Fibroblast of lung (primary cell): Measurements from ENCODE around the gene IL19. TPM values are rescaled to one million over a fixed set of nuclear protein-coding genes. Genes with fewer than 3 reads are reported as not detected.

ENCODE experiments used
- DNase-seq, 2 donors: peaks; one replicate each; pipeline versions ENCODE4 v3.0.0 to v3.0.0-alpha.2; 2010; ENCODE audit warnings: low read depth in 2 of 2
- H2AFZ ChIP-seq: 2 replicates; pipeline ENCODE4 v1.5.1; 2012; ENCODE audit warnings: low read length, control low read depth, inconsistent platforms
- H3K27ac ChIP-seq: 2 replicates; pipeline ENCODE4 v1.5.1; 2011; ENCODE audit warnings: low read length, control low read depth; ENCODE audit not compliant: insufficient read depth
- H3K27me3 ChIP-seq: 2 replicates; pipeline ENCODE4 v1.5.1; 2011; ENCODE audit warnings: mild to moderate bottlenecking, low read length; ENCODE audit not compliant: control insufficient read depth, insufficient read depth
- H3K36me3 ChIP-seq: 2 replicates; pipeline ENCODE4 v1.5.1; 2011; ENCODE audit warnings: low read length; ENCODE audit not compliant: control insufficient read depth, insufficient read depth
- H3K4me1 ChIP-seq: 2 replicates; pipeline ENCODE4 v1.5.1; 2011; ENCODE audit warnings: low read length; ENCODE audit not compliant: control insufficient read depth, insufficient read depth; ENCODE audit errors: extremely low read depth
- H3K4me2 ChIP-seq: 2 replicates; pipeline ENCODE4 v1.5.1; 2011; ENCODE audit warnings: low read length, control low read depth; ENCODE audit not compliant: insufficient read depth; ENCODE audit errors: extremely low read depth
- H3K4me3 ChIP-seq, 4 experiments: fragments of 200-600 bp in 1 of 4; sonication (generic) in 1 of 4; replicated peaks in 1 of 4; 2 replicates each; pipeline ENCODE4 v1.5.1; 2011 to 2016; ENCODE audit warnings: low read length in 4 of 4, low read depth in 3 of 4, mild to moderate bottlenecking in 3 of 4, control low read depth in 2 of 4, inconsistent platforms in 1 of 4, mixed read lengths in 1 of 4; ENCODE audit not compliant: insufficient read depth in 1 of 4; ENCODE audit errors: control extremely low read depth in 1 of 4
- H3K79me2 ChIP-seq: 2 replicates; pipeline ENCODE4 v1.5.1; 2012; ENCODE audit warnings: mild to moderate bottlenecking, low read length, inconsistent platforms; ENCODE audit not compliant: control insufficient read depth, insufficient read depth
- H3K9ac ChIP-seq: 2 replicates; pipeline ENCODE4 v1.5.1; 2011; ENCODE audit warnings: mild to moderate bottlenecking, low read length, control low read depth; ENCODE audit not compliant: insufficient read depth
- H3K9me3 ChIP-seq: 2 replicates; pipeline ENCODE4 v1.5.1; 2012; ENCODE audit warnings: low read depth, low read length; ENCODE audit not compliant: control insufficient read depth, insufficient read depth
- H4K20me1 ChIP-seq: 2 replicates; pipeline ENCODE4 v1.5.1; 2011; ENCODE audit warnings: low read length; ENCODE audit not compliant: control insufficient read depth, insufficient read depth; ENCODE audit errors: extremely low read depth
- EZH2 ChIP-seq: IDR thresholded peaks from 2 replicates; pipeline ENCODE4 v1.5.1; 2012; ENCODE audit warnings: low read length, control low read depth, mild to moderate bottlenecking; ENCODE audit errors: missing control alignments
- polyA plus RNA-seq, 2 donors: library from polyadenylated mRNA; depleted of rRNA in 1 of 2; stranded (reverse) in 1 of 2; unstranded in 1 of 2; fragments of >200 nt; gene quantifications; 2 replicates each; pipeline ENCODE4 v1.2.1, GENCODE V29; 2011 to 2012; ENCODE audit warnings: missing spikeins in 1 of 2
- total RNA-seq: library from RNA; depleted of rRNA; stranded (reverse); fragments of >200 nt; gene quantifications from 2 replicates; pipeline ENCODE4 v1.2.1, GENCODE V29; 2014
- TF ChIP-seq, protein P1 (sequence below), 2 donors: IDR thresholded peaks in 1 of 2; conservative IDR thresholded peaks in 1 of 2; 1 replicate in 1 of 2; 2 replicates in 1 of 2; pipeline ENCODE4 v1.5.1; 2011 to 2012; ENCODE audit warnings: low read length in 2 of 2, control low read depth in 1 of 2, inconsistent platforms in 1 of 2, low read depth in 1 of 2, mild to moderate bottlenecking in 1 of 2

Gene IL19
- total and polyA plus RNA-seq, 2 donors (not counting 1 experiment from before 2014, with no cell fraction given), result not detected

DNA sequence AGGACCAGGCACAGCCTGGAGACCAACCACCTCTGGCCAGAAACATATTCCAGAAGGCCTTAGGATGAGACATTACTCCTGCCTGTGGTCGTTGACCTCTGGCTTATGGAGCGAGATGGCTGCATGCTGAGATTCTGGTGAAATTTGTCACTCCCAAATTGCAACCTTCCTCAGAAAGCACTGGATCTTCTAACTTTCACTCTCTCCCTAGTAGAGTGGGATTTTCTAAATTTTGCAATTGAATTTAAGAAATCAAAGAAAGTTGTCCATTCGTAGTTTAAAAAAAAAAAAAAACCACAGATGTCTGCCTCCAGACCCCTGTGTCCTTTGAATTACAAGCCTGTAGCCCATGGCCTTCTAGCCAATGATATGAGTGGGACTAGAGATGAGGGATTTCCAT is 30.3 kb downstream of the IL19 start:
- Histone ChIP-seq H3K36me3 (no peaks in the 10 kb centered on the region), H3K9me3 (no peaks in the 10 kb centered on the region), H3K4me1 (no peaks in the 10 kb centered on the region), H3K27me3 (no peaks in the 10 kb centered on the region), H3K4me3 (no peak overlapping the region), H3K4me2 (no peak overlapping the region), H4K20me1 (no peaks in the 10 kb centered on the region), H3K27ac (no peak overlapping the region), H2AFZ (no peak overlapping the region), H3K79me2 (no peaks in the 10 kb centered on the region), H3K9ac (no peak overlapping the region)
- TF ChIP-seq, protein P1, sequence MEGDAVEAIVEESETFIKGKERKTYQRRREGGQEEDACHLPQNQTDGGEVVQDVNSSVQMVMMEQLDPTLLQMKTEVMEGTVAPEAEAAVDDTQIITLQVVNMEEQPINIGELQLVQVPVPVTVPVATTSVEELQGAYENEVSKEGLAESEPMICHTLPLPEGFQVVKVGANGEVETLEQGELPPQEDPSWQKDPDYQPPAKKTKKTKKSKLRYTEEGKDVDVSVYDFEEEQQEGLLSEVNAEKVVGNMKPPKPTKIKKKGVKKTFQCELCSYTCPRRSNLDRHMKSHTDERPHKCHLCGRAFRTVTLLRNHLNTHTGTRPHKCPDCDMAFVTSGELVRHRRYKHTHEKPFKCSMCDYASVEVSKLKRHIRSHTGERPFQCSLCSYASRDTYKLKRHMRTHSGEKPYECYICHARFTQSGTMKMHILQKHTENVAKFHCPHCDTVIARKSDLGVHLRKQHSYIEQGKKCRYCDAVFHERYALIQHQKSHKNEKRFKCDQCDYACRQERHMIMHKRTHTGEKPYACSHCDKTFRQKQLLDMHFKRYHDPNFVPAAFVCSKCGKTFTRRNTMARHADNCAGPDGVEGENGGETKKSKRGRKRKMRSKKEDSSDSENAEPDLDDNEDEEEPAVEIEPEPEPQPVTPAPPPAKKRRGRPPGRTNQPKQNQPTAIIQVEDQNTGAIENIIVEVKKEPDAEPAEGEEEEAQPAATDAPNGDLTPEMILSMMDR (conservative IDR thresholded peaks at IDR 0.05 in 1 of 2, IDR thresholded peaks at IDR 0.05 in 1 of 2; ENCODE audit: low read depth in 1 of 2, low read length in 2 of 2), result no peak
- no peak for TF ChIP-seq EZH2
- no peak for DNase-seq

DNA sequence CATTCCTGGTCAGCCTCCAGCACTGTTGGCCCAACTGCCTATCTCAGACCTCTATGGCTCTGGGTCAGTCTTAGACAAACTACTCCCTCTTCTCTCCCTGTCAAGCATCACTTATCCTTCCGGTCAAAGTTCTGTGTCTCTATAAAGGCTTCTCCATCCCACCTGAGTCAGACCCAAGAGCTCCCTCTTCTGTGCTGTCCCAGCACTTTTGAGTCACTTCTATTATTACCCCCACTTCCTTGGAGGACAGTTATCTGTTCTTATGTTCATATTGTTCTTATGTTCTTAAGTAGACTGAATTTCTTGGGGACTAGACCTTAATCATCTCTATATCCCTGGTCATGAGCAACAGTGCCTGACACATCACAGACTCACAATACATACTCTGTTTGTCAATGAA is 30.9 kb downstream of the IL19 start:
- Histone ChIP-seq H4K20me1 (no peaks in the 10 kb centered on the region), H3K4me1 (no peaks in the 10 kb centered on the region), H3K4me2 (no peak overlapping the region), H3K79me2 (no peaks in the 10 kb centered on the region), H3K27me3 (no peaks in the 10 kb centered on the region), H3K9me3 (no peaks in the 10 kb centered on the region), H3K9ac (no peak overlapping the region), H2AFZ (no peak overlapping the region), H3K4me3 (no peak overlapping the region), H3K36me3 (no peaks in the 10 kb centered on the region), H3K27ac (no peak overlapping the region)
- DNase-seq, result no peak
- TF ChIP-seq, protein P1 (conservative IDR thresholded peaks at IDR 0.05 in 1 of 2, IDR thresholded peaks at IDR 0.05 in 1 of 2; ENCODE audit: low read depth in 1 of 2, low read length in 2 of 2), result no peak
- no peak for TF ChIP-seq EZH2

DNA sequence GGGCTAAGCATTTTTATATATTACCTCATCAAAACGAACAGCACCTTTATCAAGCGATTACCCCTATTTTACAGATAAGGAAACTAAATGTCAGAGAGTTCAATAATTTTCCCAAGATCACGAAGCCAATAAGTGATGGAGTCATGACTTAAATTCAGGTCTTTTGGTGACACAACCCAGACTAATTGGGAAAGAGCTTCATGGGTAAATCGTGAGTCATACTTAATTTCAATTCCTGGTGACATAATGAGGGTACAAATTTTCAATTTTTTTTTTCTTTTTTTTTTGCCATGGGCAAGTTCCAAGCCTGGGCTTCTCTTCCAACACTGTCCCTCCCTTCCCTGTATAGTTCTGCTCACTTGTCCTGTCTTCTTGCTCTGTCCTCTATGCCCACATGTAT is 31.8 kb downstream of the IL19 start:
- no peak for DNase-seq
- Histone ChIP-seq H3K4me2 (no peak overlapping the region), H3K27me3 (no peaks in the 10 kb centered on the region), H4K20me1 (no peaks in the 10 kb centered on the region), H2AFZ (no peak overlapping the region), H3K9ac (no peak overlapping the region), H3K79me2 (no peaks in the 10 kb centered on the region), H3K4me1 (no peaks in the 10 kb centered on the region), H3K36me3 (no peaks in the 10 kb centered on the region), H3K9me3 (no peaks in the 10 kb centered on the region), H3K4me3 (no peak overlapping the region), H3K27ac (no peak overlapping the region)
- TF ChIP-seq EZH2, result no peak
- TF ChIP-seq, protein P1 (conservative IDR thresholded peaks at IDR 0.05 in 1 of 2, IDR thresholded peaks at IDR 0.05 in 1 of 2; ENCODE audit: low read depth in 1 of 2, low read length in 2 of 2), result no peak
